GM19468 (cell line): ENCODE data around the gene GPR155.

Source experiments
- ATAC-seq: cut with Tn5 transposase; IDR thresholded peaks from one replicate; pipeline ENCODE4 v1.9.1; 2021; ENCODE audit warnings: mild to moderate bottlenecking, moderate library complexity, moderate number of reproducible peaks; ENCODE audit not compliant: unreplicated experiment; ENCODE audit errors: extremely low read depth

Gene GPR155

GRCh38 chr2:174486563-174487107 lies at the start of gene GPR155:
TSS of gene GPR155 (minus strand) at chr2:174487029. CDS start at chr2:174481956, 5,073 bp downstream.
- ATAC-seq = peak; percentile 18

GRCh38 chr2:174535757-174536703 lies 49.2 kb upstream of the GPR155 start:
- no peak for ATAC-seq

- no peak for ATAC-seq
These were observed 48.3 kb upstream of the GPR155 start for GRCh38 chr2:174535083-174535482.

GRCh38 chr2:174529916-174530315 lies 43.1 kb upstream of the GPR155 start:
- no peak for ATAC-seq

GRCh38 chr2:174527959-174528358 lies 41.1 kb upstream of the GPR155 start:
- ATAC-seq = no peak

GRCh38 chr2:174527101-174527721 lies 40.4 kb upstream of the GPR155 start:
- no peak for ATAC-seq

GRCh38 chr2:174524527-174524926 lies 37.7 kb upstream of the GPR155 start:
- no peak for ATAC-seq

GRCh38 chr2:174522553-174522952 lies 35.7 kb upstream of the GPR155 start:
- ATAC-seq = no peak

- ATAC-seq = no peak
These were observed 31.6 kb upstream of the GPR155 start for GRCh38 chr2:174518395-174518794.

GRCh38 chr2:174516501-174517378 lies 29.9 kb upstream of the GPR155 start:
- ATAC-seq = no peak

GRCh38 chr2:174512345-174512744 lies 25.5 kb upstream of the GPR155 start:
- no peak for ATAC-seq

GRCh38 chr2:174511580-174512260 lies 24.9 kb upstream of the GPR155 start:
- no peak for ATAC-seq

GRCh38 chr2:174510583-174511189 lies 23.9 kb upstream of the GPR155 start:
- no peak for ATAC-seq

- no peak for ATAC-seq
These were observed 16.5 kb upstream of the GPR155 start for GRCh38 chr2:174503161-174503809.

- no peak for ATAC-seq
These were observed 12.5 kb upstream of the GPR155 start for GRCh38 chr2:174499371-174499770.

GRCh38 chr2:174495365-174496012 lies 8.7 kb upstream of the GPR155 start:
- ATAC-seq = no peak

GRCh38 chr2:174493549-174494331 lies 6.9 kb upstream of the GPR155 start:
- ATAC-seq = no peak
